GM23248 (cell line): ENCODE results near the gene GAP43.

Source experiments
- EZH2 ChIP-seq: fragments of 200-600 bp; sonication (generic); IDR thresholded peaks from 2 replicates; pipeline ENCODE4 v1.6.1; 2018; ENCODE audit warnings: antibody characterized with exemption, mild to moderate bottlenecking; ENCODE audit not compliant: insufficient read depth, poor library complexity, severe bottlenecking
- EZH2phosphoT487 ChIP-seq: fragments of 200-600 bp; sonication (generic); IDR thresholded peaks from 2 replicates; pipeline ENCODE4 v1.6.1; 2018; ENCODE audit warnings: antibody characterized with exemption, moderate library complexity, mild to moderate bottlenecking, low read depth; ENCODE audit not compliant: insufficient read depth

- TF ChIP-seq EZH2, result no peak
- TF ChIP-seq EZH2phosphoT487, result no peak
Observed at GRCh38 chr3:115651599-115651998, 28.3 kb downstream of the GAP43 start.
